Mesendoderm (in vitro differentiated cells): Measurements from ENCODE around the gene PDE3A.

Source experiments
- DNase-seq: peaks from one replicate; pipeline ENCODE4 v3.0.0; 2013
- H2AK5ac ChIP-seq: 2 replicates; pipeline ENCODE4 v1.6.1; 2013; ENCODE audit warnings: low read length, inconsistent platforms
- H2BK120ac ChIP-seq: 2 replicates; pipeline ENCODE4 v1.6.1; 2013; ENCODE audit warnings: low read depth, mild to moderate bottlenecking, low read length, moderate library complexity, mixed read lengths
- H2BK15ac ChIP-seq: replicated peaks from 2 replicates; pipeline ENCODE4 v1.6.1; 2013; ENCODE audit warnings: low read depth, mild to moderate bottlenecking, moderate library complexity
- H2BK5ac ChIP-seq: 2 replicates; pipeline ENCODE4 v1.6.1; 2013; ENCODE audit warnings: low read length, inconsistent platforms
- H3K18ac ChIP-seq: 2 replicates; pipeline ENCODE4 v1.6.1; 2013; ENCODE audit warnings: mild to moderate bottlenecking, low read length, mixed read lengths
- H3K23ac ChIP-seq: one replicate; pipeline ENCODE4 v1.6.1; 2013; ENCODE audit warnings: low read length
- H3K27ac ChIP-seq: 2 replicates; pipeline ENCODE4 v1.5.1; 2013; ENCODE audit warnings: low read depth, mild to moderate bottlenecking, inconsistent platforms, low read length, moderate library complexity
- H3K27me3 ChIP-seq: 2 replicates; pipeline ENCODE4 v1.6.1; 2013; ENCODE audit warnings: low read length, control low read depth, mild to moderate bottlenecking, inconsistent platforms; ENCODE audit not compliant: insufficient read depth, poor library complexity
- H3K36me3 ChIP-seq: 2 replicates; pipeline ENCODE4 v1.6.1; 2013; ENCODE audit warnings: low read length, inconsistent platforms; ENCODE audit not compliant: control insufficient read depth, insufficient read depth
- H3K4ac ChIP-seq: one replicate; pipeline ENCODE4 v1.6.1; 2013; ENCODE audit warnings: low read depth, mild to moderate bottlenecking, low read length, moderate library complexity
- H3K4me1 ChIP-seq: 2 replicates; pipeline ENCODE4 v1.6.1; 2013; ENCODE audit warnings: low read depth, low read length, inconsistent platforms; ENCODE audit not compliant: control insufficient read depth
- H3K4me2 ChIP-seq: 2 replicates; pipeline ENCODE4 v1.6.1; 2013; ENCODE audit warnings: low read length
- H3K4me3 ChIP-seq: 2 replicates; pipeline ENCODE4 v1.5.1; 2013; ENCODE audit warnings: mild to moderate bottlenecking, low read length
- H3K56ac ChIP-seq: one replicate; pipeline ENCODE4 v1.6.1; 2013; ENCODE audit warnings: low read length
- H3K79me1 ChIP-seq: 2 replicates; pipeline ENCODE4 v1.6.1; 2013; ENCODE audit warnings: low read length, inconsistent platforms
- H3K79me2 ChIP-seq: 2 replicates; pipeline ENCODE4 v1.6.1; 2013; ENCODE audit warnings: mild to moderate bottlenecking, low read length; ENCODE audit not compliant: control insufficient read depth, insufficient read depth
- H3K9ac ChIP-seq: 2 replicates; pipeline ENCODE4 v1.6.1; 2013; ENCODE audit warnings: low read length, inconsistent platforms
- H4K5ac ChIP-seq: one replicate; pipeline ENCODE4 v1.6.1; 2013; ENCODE audit warnings: low read length
- H4K8ac ChIP-seq: one replicate; pipeline ENCODE4 v1.6.1; 2013; ENCODE audit warnings: low read depth, mild to moderate bottlenecking, control low read depth, low read length, moderate library complexity
- WGBS: extraction: QIAGEN DNeasy Blood & Tissue Kit; methylation state at CpG from one replicate; pipeline ENCODE4 v1.1.7; 2013; ENCODE audit warnings: low lambda C conversion rate, missing lambda C conversion rate; ENCODE audit not compliant: insufficient coverage; ENCODE audit errors: extremely low coverage; 5-methylcytosine and 5-hydroxymethylcytosine counted together

The PDE3A gene

DNA sequence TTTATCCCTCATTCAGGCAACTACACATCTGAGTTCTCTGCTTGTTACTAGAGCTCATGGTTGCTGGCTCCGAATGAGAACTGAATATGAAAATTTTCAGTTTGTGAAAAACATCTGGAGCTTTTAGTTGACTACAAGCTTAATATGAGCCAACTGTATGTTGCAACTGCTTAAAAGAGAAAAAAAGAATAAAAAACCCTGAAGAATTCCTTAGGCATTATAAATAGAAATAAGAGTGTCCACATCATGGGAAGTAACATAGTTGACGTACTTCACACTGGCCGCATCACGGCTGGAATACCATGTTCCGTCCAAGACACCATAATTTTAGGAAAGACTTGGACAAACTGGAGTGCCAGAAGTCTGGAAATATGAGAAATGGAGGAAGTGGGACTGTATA is 57.9 kb downstream of the PDE3A start:
- no peaks in the 10 kb centered on the region for H3K36me3 ChIP-seq
- no peak overlapping the region for H2AK5ac ChIP-seq
- no peaks in the 10 kb centered on the region for H3K27me3 ChIP-seq
- H4K5ac ChIP-seq: no peak overlapping the region
- H2BK15ac ChIP-seq: no peak overlapping the region
- no peak overlapping the region for H3K4me2 ChIP-seq
- DNase-seq: no peak
- no peak overlapping the region for H4K8ac ChIP-seq
- no peaks in the 10 kb centered on the region for H3K4me1 ChIP-seq
- H3K27ac ChIP-seq: no peak overlapping the region
- H3K79me2 ChIP-seq: no peaks in the 10 kb centered on the region
- H2BK120ac ChIP-seq: no peak overlapping the region
- H3K18ac ChIP-seq: no peak overlapping the region
- no CpG with 5 or more reads among the region's 5 CpGs for WGBS
- no peak overlapping the region for H3K9ac ChIP-seq
- no peak overlapping the region for H3K23ac ChIP-seq
- no peak overlapping the region for H3K56ac ChIP-seq
- H3K79me1 ChIP-seq: no peaks in the 10 kb centered on the region
- H3K4ac ChIP-seq: no peak overlapping the region
- no peak overlapping the region for H2BK5ac ChIP-seq
- no peak overlapping the region for H3K4me3 ChIP-seq

- H3K18ac ChIP-seq: no peak overlapping the region
- H2BK15ac ChIP-seq: no peak overlapping the region
- no peak overlapping the region for H3K4me3 ChIP-seq
- H2BK5ac ChIP-seq: no peak overlapping the region
- no peaks in the 10 kb centered on the region for H3K79me2 ChIP-seq
- H3K4ac ChIP-seq: no peak overlapping the region
- no peak overlapping the region for H3K4me2 ChIP-seq
- no peak overlapping the region for H3K27ac ChIP-seq
- no peaks in the 10 kb centered on the region for H3K79me1 ChIP-seq
- no peak overlapping the region for H2AK5ac ChIP-seq
- no peaks in the 10 kb centered on the region for H3K36me3 ChIP-seq
- H3K9ac ChIP-seq: no peak overlapping the region
- DNase-seq: no peak
- H2BK120ac ChIP-seq: no peak overlapping the region
- H3K23ac ChIP-seq: no peak overlapping the region
- no peak overlapping the region for H3K56ac ChIP-seq
- no peaks in the 10 kb centered on the region for H3K4me1 ChIP-seq
- no peaks in the 10 kb centered on the region for H3K27me3 ChIP-seq
- WGBS: no CpG with 5 or more reads among the region's 3 CpGs
- H4K5ac ChIP-seq: no peak overlapping the region
- no peak overlapping the region for H4K8ac ChIP-seq
Observed at GRCh38 chr12:20426957-20427356, 58.6 kb downstream of the PDE3A start.

DNA sequence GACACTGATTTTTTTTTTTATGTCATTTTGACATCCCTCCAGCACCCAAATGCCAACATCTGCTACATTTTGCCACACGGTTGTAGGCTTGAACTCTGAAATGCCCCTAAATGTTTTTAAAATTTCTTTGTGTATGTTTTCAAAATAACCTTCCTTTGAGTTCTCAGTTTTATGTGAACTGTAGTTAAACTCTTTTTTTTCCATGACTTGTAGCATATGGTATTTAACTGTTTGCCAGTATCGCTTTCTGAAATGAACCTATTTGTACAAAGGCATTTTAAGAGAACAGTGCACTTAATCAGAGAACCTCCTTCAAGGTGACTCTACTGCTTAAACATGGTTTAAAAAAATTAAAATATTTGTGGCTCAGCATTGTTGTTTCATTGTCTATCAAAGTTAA is 61.5 kb downstream of the PDE3A start:
- Histone ChIP-seq H3K4me1 (no peaks in the 10 kb centered on the region), H3K4me2 (no peak overlapping the region), H2BK5ac (no peak overlapping the region), H2BK15ac (no peak overlapping the region), H3K27ac (no peak overlapping the region), H3K9ac (no peak overlapping the region), H4K8ac (no peak overlapping the region), H3K79me1 (no peaks in the 10 kb centered on the region), H3K4ac (no peak overlapping the region), H3K27me3 (no peaks in the 10 kb centered on the region), H3K36me3 (no peaks in the 10 kb centered on the region), H3K56ac (no peak overlapping the region), H3K4me3 (no peak overlapping the region), H3K23ac (no peak overlapping the region), H2BK120ac (no peak overlapping the region), H4K5ac (no peak overlapping the region), H3K18ac (no peak overlapping the region), H2AK5ac (no peak overlapping the region), H3K79me2 (no peaks in the 10 kb centered on the region)
- DNase-seq: no peak
- WGBS: no CpG with 5 or more reads among the region's 2 CpGs

DNA sequence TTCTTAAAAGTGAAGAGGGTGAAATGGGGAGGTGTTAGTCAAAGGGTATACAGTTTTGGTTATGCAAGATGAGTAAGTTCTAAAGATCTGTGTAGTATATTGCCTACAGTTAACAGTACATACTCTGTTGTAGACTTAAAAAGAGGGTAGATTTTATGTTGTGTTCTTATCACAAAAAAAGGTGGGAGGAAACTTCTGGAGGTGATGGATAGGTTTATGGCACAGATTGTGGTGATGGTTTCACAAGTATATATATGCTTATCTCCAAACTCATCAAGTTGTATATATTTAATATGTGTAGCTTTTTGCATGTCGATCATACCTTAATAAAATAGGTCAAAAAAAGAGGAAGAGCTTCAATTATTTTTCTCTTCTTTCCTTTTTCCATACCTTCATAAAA is 64.0 kb downstream of the PDE3A start:
- no peak overlapping the region for H3K4me2 ChIP-seq
- H2BK15ac ChIP-seq: no peak overlapping the region
- no peak overlapping the region for H2AK5ac ChIP-seq
- no peak overlapping the region for H3K9ac ChIP-seq
- H2BK120ac ChIP-seq: no peak overlapping the region
- H3K36me3 ChIP-seq: no peaks in the 10 kb centered on the region
- H2BK5ac ChIP-seq: no peak overlapping the region
- H3K79me2 ChIP-seq: no peaks in the 10 kb centered on the region
- H3K18ac ChIP-seq: no peak overlapping the region
- H3K27me3 ChIP-seq: no peaks in the 10 kb centered on the region
- H3K79me1 ChIP-seq: no peaks in the 10 kb centered on the region
- H3K23ac ChIP-seq: no peak overlapping the region
- H3K4me3 ChIP-seq: no peak overlapping the region
- no peak overlapping the region for H4K5ac ChIP-seq
- no peak overlapping the region for H3K4ac ChIP-seq
- H3K27ac ChIP-seq: no peak overlapping the region
- no peak for DNase-seq
- H4K8ac ChIP-seq: no peak overlapping the region
- H3K56ac ChIP-seq: no peak overlapping the region
- WGBS: no CpG with 5 or more reads among the region's 1 CpG
- peaks cover 3% of the 10 kb centered on the region for H3K4me1 ChIP-seq

- H3K56ac ChIP-seq: no peak overlapping the region
- no peak overlapping the region for H3K4ac ChIP-seq
- H2AK5ac ChIP-seq: no peak overlapping the region
- no peak overlapping the region for H2BK15ac ChIP-seq
- WGBS: no CpG with 5 or more reads among the region's 3 CpGs
- H4K5ac ChIP-seq: no peak overlapping the region
- no peak overlapping the region for H3K4me2 ChIP-seq
- no peaks in the 10 kb centered on the region for H3K79me1 ChIP-seq
- no peaks in the 10 kb centered on the region for H3K79me2 ChIP-seq
- H3K27me3 ChIP-seq: no peaks in the 10 kb centered on the region
- no peaks in the 10 kb centered on the region for H3K36me3 ChIP-seq
- H2BK120ac ChIP-seq: no peak overlapping the region
- H3K4me3 ChIP-seq: no peak overlapping the region
- DNase-seq: peak; percentile 28
- H4K8ac ChIP-seq: no peak overlapping the region
- no peak overlapping the region for H3K18ac ChIP-seq
- no peak overlapping the region for H3K23ac ChIP-seq
- H3K4me1 ChIP-seq: peaks cover 3% of the 10 kb centered on the region
- H3K9ac ChIP-seq: no peak overlapping the region
- H2BK5ac ChIP-seq: no peak overlapping the region
- H3K27ac ChIP-seq: no peak overlapping the region
Observed at GRCh38 chr12:20434996-20435395, 66.7 kb downstream of the PDE3A start.

- no peaks in the 10 kb centered on the region for H3K79me1 ChIP-seq
- no peak overlapping the region for H3K4ac ChIP-seq
- no peak overlapping the region for H4K8ac ChIP-seq
- H2BK15ac ChIP-seq: no peak overlapping the region
- H3K23ac ChIP-seq: no peak overlapping the region
- H3K4me1 ChIP-seq: peaks cover 3% of the 10 kb centered on the region
- no peak for DNase-seq
- H3K4me3 ChIP-seq: no peak overlapping the region
- H3K56ac ChIP-seq: no peak overlapping the region
- H2BK120ac ChIP-seq: no peak overlapping the region
- H2BK5ac ChIP-seq: no peak overlapping the region
- H3K4me2 ChIP-seq: no peak overlapping the region
- no peaks in the 10 kb centered on the region for H3K27me3 ChIP-seq
- H3K9ac ChIP-seq: no peak overlapping the region
- no peak overlapping the region for H4K5ac ChIP-seq
- no peaks in the 10 kb centered on the region for H3K79me2 ChIP-seq
- no peaks in the 10 kb centered on the region for H3K36me3 ChIP-seq
- no peak overlapping the region for H3K27ac ChIP-seq
- H3K18ac ChIP-seq: no peak overlapping the region
- H2AK5ac ChIP-seq: no peak overlapping the region
Observed at GRCh38 chr12:20436316-20436715, 68.0 kb downstream of the PDE3A start.
